Muscle layer of duodenum (tissue), 2 donors: ENCODE results near the gene RPL38.
A peak's percentile ranks its signal among the peaks of the same experiment; 100 is the strongest.

ENCODE experiments used
- H3K27ac ChIP-seq: one replicate; pipeline ENCODE4 v1.7.0; 2013; ENCODE audit warnings: mild to moderate bottlenecking, low read length
- H3K27me3 ChIP-seq: one replicate; pipeline ENCODE4 v1.7.0; 2013; ENCODE audit warnings: low read depth, mild to moderate bottlenecking, control low read depth, low read length
- H3K36me3 ChIP-seq, 2 donors: one replicate each; pipeline ENCODE4 v1.7.0; 2013; ENCODE audit warnings: low read length in 2 of 2, control low read depth in 1 of 2, mild to moderate bottlenecking in 1 of 2; ENCODE audit not compliant: insufficient read depth in 2 of 2, control insufficient read depth in 1 of 2
- H3K4me1 ChIP-seq, 2 donors: one replicate each; pipeline ENCODE4 v1.7.0; 2013; ENCODE audit warnings: low read length in 2 of 2, mild to moderate bottlenecking in 2 of 2, control low read depth in 1 of 2, moderate library complexity in 1 of 2; ENCODE audit not compliant: insufficient read depth in 2 of 2, control insufficient read depth in 1 of 2
- H3K4me3 ChIP-seq, 2 donors: one replicate each; pipeline ENCODE4 v1.7.0; 2013; ENCODE audit warnings: low read length in 2 of 2, low read depth in 1 of 2, mild to moderate bottlenecking in 1 of 2
- H3K9me3 ChIP-seq, 2 donors: one replicate each; pipeline ENCODE4 v1.7.0; 2013; ENCODE audit warnings: low read length in 2 of 2, control low read depth in 1 of 2, mild to moderate bottlenecking in 1 of 2; ENCODE audit not compliant: control insufficient read depth in 1 of 2
- donor health status: healthy.

The RPL38 gene

DNA sequence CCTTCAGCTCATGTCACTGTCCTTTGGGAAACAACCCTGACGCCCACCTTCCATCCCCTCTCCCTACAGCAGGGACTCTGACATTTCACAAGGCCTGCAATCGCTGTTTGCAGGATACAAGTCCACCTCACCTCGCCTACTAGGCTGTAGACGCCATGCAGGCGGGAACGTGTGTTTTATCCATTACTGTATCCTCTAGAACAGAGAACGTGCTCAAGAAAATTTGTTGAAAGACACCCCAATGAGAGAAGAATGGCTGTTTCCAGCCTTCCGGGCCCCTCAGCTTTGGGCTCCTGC, 8.4 kb downstream of the RPL38 start:
- H3K27ac ChIP-seq, result no peak overlapping the region
- H3K4me1 ChIP-seq, result peaks cover 16 to 51% of the 10 kb centered on the region in 2 donors
- peak overlapping the region; percentile 72 to 80 for H3K4me3 ChIP-seq
- no peaks in the 10 kb centered on the region for H3K9me3 ChIP-seq
- no peaks in the 10 kb centered on the region for H3K27me3 ChIP-seq
- H3K36me3 ChIP-seq, result peaks cover 28 to 29% of the 10 kb centered on the region in 2 donors

DNA sequence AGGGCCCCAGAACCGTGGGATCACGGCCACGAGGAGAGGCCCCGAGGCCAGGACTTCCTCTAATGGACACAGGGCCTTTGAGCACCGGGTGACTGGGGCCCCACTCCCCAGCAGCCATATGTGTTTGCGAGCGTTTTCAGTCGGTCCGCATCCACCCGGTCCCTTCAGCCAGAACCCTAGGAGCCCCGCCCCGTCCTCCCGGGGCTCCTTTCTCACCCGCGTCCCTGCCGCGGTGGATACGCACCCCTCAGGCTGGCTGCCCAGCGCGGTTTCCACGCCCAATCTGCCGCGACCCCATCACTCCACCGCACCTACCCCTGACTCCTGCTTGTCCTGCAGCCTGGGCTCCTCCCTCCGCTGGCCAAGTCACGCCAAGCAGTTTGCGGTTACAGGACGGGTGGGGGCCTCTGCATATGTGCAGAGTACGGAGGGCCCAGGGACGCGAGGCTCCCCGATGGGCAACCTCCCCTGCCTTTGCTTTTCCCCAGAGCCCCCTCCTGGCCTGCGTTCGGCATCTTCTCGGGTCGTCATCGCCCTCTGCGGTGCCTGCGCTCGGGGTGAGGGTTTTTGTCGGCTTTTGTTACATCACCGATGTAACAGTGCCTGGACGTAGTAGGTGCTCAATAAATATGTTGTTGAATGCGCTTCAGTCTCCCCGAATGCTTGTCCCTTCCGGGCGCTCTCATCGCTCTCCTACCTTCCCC, 8.9 kb downstream of the RPL38 start:
- Histone ChIP-seq H3K9me3 (no peaks in the 10 kb centered on the region), H3K27ac (peak overlapping the region; percentile 54), H3K4me1 (peaks cover 16 to 48% of the 10 kb centered on the region in 2 donors), H3K4me3 (peak overlapping the region; percentile 72 to 80), H3K36me3 (peaks cover 25 to 29% of the 10 kb centered on the region in 2 donors), H3K27me3 (no peaks in the 10 kb centered on the region)

DNA sequence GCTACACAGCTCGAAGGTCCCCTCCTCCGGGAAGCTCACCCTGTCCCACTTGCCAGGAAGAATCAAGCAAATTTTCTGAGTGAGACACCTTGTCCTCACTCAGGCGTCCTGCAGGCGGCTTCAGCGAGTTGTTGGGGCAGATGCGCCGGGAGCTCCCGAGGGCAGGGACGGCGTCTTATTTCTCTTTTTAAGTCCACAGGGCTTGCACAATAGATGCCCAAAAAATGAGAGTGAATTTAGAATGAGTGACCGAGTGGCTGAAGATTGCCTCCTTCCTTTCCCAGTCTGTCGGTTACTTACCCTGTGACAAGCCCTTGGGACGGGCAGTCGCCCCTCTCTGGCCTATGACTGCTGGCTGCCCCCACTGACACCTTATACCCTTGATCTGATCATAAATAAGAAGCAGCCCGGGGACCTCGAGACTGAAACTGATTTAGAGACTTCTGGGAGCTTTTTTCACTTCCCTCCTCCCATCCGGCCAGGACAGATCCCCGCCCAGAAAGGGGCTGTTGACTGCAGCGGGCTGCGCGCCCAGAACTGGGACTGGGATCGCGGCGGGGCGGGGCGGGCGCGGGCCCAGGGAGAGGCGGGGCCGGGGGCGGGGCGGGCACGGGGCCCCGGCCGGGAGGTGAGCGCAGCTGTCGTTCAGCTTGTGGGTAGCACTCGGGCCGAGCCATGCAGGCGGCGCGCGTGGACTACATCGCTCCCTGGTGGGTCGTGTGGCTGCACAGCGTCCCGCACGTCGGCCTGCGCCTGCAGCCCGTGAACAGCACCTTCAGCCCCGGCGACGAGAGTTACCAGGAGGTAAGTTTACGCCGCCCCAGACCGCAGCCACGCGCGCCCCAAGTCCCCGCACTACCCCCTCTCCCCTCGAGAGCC, 9.7 kb downstream of the RPL38 start, which contains the start of gene TTYH2:
Gene TTYH2, plus strand, starts transcription at position 659 of the 879 bp plus-strand sequence. Its CDS starts 17 bp downstream, at position 676.
- H3K4me3 ChIP-seq, result peak within 1 kb of the TSS; percentile 72 to 80
- H3K4me1 ChIP-seq, result peaks cover 16 to 42% of the 10 kb centered on the region in 2 donors
- no peaks in the 10 kb centered on the region for H3K27me3 ChIP-seq
- H3K27ac ChIP-seq, result peak within 1 kb of the TSS; percentile 54
- H3K36me3 ChIP-seq, result peaks cover 18 to 24% of the 10 kb centered on the region in 2 donors
- no peaks in the 10 kb centered on the region for H3K9me3 ChIP-seq

DNA sequence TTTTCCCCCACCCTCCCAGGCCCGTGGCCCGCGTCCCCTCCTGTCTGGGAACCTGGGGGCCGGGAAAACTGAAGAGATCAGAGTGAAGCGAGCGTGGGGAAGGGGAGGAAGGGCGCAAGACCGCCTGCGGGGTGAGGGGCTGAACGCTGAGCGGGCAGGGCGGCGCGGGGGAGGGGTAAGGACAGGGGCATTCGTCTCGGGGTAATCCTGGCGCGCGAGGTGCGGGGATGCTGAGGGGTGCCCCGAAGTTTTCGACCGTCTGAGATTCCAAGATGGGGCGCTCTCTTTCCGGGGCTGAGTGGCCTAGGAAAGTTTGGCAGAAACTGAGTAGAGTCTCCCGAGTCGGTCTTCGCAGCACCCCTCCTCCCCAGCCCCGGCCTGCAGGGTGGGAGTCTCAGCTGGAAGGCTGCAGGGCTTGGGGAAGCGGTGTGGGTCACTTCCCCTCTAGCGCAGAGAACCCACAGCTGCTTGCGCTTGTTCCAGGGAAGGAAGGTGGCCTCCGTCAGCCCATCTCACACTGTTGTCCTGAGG, 10.4 kb downstream of the RPL38 start:
- peaks cover 16 to 42% of the 10 kb centered on the region in 2 donors for H3K4me1 ChIP-seq

DNA sequence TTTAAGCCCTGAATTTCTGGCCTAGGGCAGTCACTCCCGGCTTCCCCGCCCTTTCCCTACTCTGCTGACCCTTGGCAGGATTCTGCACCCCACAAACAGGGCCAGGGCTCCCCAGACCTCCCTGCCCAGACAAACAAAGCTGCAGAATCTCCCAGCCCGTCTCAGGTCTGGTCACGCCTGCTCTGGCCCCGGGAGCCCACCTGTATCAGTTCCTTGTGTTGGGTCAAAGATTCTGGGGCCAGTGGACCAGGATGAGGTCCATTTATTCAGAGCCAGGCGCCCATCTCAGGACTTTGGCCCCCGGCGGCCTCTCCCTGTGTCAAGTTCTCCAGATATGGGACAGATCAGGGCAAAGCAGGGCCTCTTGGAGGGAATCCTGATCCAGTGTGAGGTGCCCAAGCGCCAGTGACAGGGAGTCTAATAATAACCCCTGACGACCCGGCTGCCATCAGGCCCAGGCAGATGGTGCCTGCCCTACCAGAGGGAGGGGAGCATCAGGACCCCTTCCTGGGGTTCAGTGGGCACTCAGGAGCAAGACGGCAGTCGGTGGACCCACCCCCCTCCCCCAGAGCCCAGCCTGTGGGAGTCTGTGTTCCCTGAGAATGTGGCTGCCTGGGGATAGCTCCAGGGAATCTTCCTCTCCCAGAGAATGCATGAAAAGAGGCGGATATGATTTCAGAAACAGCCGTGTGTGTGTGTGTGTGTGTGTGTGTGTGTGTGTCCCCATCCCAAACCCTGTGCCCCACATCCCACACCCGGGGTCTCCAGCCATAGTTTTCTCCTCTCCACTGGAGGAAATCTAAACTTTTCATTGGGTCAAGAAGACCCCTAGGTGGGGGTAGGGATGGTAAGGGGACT, 11.2 kb downstream of the RPL38 start:
- no peak overlapping the region for H3K27ac ChIP-seq
- H3K9me3 ChIP-seq, result no peaks in the 10 kb centered on the region
- H3K36me3 ChIP-seq, result peaks cover 4 to 11% of the 10 kb centered on the region in 2 donors
- H3K4me3 ChIP-seq, result peak overlapping the region; percentile 44 to 72
- H3K4me1 ChIP-seq, result peaks cover 16 to 42% of the 10 kb centered on the region in 2 donors
- no peaks in the 10 kb centered on the region for H3K27me3 ChIP-seq

More for the DNA sequence above, 10.4 kb downstream of the RPL38 start:
- H3K9me3 ChIP-seq, result no peaks in the 10 kb centered on the region
- H3K27me3 ChIP-seq, result no peaks in the 10 kb centered on the region
- peaks cover 12 to 18% of the 10 kb centered on the region in 2 donors for H3K36me3 ChIP-seq
- H3K4me3 ChIP-seq, result peak overlapping the region; percentile 44 to 72
- H3K27ac ChIP-seq, result no peak overlapping the region

DNA sequence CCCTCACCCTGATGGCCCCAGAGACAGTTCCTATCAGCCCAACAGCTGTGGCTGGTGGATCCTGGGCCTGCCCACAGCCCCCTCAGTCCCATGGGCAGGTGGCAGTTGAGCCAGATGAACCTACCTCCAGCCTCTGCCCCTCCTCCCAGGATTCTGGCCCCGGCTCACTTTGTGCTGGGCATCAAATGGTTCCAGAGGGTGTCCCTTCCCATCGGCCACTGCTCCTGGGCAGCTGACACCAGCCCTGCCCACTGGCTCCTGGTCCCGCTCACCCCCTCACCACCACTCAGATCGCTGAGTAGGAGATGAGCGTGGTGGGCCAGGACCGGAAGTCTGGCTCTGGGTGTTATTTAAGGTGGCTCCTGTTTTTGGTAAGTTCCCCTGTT, 11.9 kb downstream of the RPL38 start:
- Histone ChIP-seq H3K4me3 (no peak overlapping the region), H3K4me1 (peaks cover 14 to 41% of the 10 kb centered on the region in 2 donors), H3K27ac (no peak overlapping the region)

DNA sequence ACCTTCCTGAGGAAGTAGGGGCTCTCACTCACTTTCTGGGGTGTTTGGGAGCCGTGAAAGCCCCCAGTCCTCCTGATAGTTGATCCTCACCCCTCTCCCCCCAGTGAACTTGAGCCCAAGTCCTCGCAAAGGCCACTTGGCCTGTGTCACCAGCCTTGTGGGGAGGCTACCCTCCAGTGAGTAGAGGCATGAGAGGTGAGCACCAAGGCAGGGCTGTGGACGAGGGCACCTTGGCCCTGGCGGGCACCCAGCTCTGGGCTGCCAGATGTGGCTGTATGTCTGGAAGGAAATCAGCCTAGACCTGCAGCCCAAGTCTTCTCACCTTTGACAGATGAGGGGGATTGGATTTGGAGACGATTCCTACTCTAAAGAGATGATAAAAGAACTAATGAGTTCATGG, 13.0 kb downstream of the RPL38 start:
- Histone ChIP-seq H3K27ac (no peak overlapping the region), H3K4me1 (peaks cover 4 to 29% of the 10 kb centered on the region in 2 donors), H3K4me3 (no peak overlapping the region), H3K36me3 (peaks cover 0 to 4% of the 10 kb centered on the region in 2 donors), H3K9me3 (no peaks in the 10 kb centered on the region), H3K27me3 (no peaks in the 10 kb centered on the region)

More for the DNA sequence above, 11.9 kb downstream of the RPL38 start:
- H3K9me3 ChIP-seq, result no peaks in the 10 kb centered on the region
- no peaks in the 10 kb centered on the region for H3K27me3 ChIP-seq
- peaks cover 0 to 4% of the 10 kb centered on the region in 2 donors for H3K36me3 ChIP-seq

DNA sequence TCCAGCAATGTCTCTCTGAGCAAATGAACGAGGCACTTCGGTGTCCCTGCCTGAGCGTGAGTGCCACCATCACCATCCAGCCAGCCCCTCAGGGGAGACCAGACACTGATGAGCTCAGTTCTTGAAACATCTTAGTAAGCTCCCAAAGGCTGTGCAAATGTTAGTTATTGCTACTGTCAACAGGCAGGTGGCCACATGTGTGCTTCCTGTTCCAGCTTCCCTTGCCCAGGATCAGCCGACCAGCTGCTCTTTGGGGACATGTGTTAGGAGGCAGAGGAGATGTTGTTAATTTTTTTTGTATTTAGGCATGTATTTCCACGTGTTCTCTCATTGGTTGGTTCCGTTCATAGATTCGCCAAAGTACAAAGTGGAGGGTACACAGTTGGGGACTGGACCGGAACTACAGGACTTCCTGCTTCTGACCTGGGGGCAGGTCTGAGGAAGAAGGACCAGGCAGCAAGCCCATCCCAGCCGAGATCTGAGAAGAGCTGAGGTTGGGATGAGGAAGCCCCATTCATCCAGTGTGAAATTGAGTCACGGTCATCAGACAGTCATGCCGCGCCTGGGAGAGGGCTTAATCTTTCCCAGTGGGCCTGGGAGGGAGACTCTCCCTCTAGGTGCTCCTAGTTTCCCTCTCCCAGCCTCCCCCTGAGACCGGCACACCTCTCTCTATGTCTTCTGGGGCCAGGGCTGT, 13.7 kb downstream of the RPL38 start:
- Histone ChIP-seq H3K9me3 (no peaks in the 10 kb centered on the region), H3K4me3 (no peak overlapping the region), H3K4me1 (peaks cover 0 to 22% of the 10 kb centered on the region in 2 donors), H3K27ac (no peak overlapping the region), H3K27me3 (no peaks in the 10 kb centered on the region), H3K36me3 (peaks cover 2 to 4% of the 10 kb centered on the region in 2 donors)

DNA sequence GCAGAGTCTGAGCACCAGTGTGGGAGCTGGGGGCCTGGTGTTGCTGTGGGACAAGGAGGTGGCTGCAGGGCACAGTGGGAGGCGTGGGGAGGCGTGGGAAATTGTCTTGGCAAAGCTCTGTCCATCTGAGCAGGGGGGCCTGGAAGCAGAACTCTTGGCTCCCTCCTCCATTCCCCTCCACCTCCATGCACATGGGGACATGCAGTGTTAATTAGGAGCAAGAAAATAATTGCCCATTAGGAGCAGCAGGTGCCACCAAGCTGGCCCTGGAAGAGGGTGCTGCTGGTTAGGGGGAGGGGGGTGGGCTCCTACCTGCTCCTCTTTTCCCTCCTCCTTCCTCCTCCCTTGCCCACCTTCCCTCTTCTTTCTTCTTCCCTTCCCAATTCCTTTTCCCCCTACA, 14.4 kb downstream of the RPL38 start:
- no peak overlapping the region for H3K4me3 ChIP-seq
- no peaks in the 10 kb centered on the region for H3K27me3 ChIP-seq
- peaks cover 4 to 8% of the 10 kb centered on the region in 2 donors for H3K36me3 ChIP-seq
- H3K9me3 ChIP-seq, result no peaks in the 10 kb centered on the region
- no peak overlapping the region for H3K27ac ChIP-seq
- peaks cover 0 to 15% of the 10 kb centered on the region in 2 donors for H3K4me1 ChIP-seq

DNA sequence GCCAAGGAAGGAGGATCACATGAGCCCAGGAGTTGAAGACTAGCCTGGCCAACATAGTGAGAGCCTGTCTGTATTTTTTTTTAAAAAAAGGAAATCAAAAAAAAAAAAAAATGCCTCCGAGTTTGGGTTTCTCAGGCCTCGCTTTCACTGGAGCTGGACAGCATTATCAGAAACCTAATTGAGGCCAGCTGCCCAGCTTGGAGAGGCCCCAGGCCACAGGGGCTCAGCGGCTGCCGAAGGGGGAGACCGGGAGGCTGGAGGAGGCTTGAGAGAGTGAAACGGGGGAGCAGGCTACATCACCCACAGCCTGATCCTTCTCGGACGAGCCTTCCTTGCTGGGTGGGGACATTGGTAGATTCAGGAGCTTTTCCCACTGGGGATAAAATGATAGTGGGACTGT, 15.0 kb downstream of the RPL38 start:
- Histone ChIP-seq H3K4me1 (peaks cover 0 to 14% of the 10 kb centered on the region in 2 donors), H3K27me3 (no peaks in the 10 kb centered on the region), H3K27ac (no peak overlapping the region), H3K36me3 (peaks cover 4 to 8% of the 10 kb centered on the region in 2 donors), H3K4me3 (no peak overlapping the region), H3K9me3 (no peaks in the 10 kb centered on the region)
